CD4-positive, alpha-beta T cell treated with Interleukin-4 for 1 hour (primary cell): Measurements from ENCODE around the gene BTBD9.

Experiments used
- DNase-seq, 2 donors: peaks; one replicate each; pipeline ENCODE4 v3.0.0-alpha.2; 2020 to 2022

BTBD9 gene

GRCh38 chr6:38552121-38552520, 87.6 kb downstream of the BTBD9 start:
- DNase-seq = peak in 1 of 2 donors; percentile 14

- DNase-seq = no peak
These were observed 89.9 kb downstream of the BTBD9 start for GRCh38 chr6:38549795-38550194.

DNA sequence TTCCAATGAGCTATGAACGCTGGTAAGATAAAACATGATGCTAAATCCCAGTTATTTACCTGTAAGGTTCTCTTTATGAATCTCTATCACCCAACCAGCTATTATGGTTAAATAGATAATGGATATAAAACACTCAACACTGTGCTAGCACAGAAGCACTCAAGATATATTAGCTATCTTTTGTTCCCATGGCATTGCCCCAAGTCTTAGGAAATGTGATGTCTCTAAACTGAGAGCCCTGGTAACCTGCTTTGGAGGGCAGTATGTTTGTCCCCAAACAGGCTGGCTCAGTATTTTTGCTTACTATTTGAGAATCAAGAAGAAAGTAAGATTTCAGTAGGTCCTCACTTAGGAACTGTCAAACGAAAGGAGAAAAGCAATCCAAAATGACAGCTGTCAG, 90.5 kb downstream of the BTBD9 start:
- no peak for DNase-seq

DNA sequence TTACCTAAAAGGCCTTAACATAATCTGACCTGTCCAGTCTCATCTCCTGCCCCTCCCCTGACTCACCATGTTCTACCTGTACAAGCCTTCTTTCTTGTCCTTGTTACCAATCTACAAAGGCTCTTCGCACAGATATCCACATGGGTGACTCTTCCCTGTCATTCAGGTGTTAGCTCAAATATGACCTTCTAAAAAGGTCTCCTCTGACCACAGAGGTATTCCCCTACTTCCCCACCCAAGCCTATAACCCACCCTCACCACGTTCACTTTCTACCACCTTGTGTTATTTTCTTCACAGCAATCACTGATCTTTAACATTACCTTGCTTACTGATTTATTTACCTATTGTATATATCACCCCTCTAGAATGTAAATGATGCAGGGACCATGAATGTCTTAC, 96.7 kb downstream of the BTBD9 start:
- no peak for DNase-seq

DNA sequence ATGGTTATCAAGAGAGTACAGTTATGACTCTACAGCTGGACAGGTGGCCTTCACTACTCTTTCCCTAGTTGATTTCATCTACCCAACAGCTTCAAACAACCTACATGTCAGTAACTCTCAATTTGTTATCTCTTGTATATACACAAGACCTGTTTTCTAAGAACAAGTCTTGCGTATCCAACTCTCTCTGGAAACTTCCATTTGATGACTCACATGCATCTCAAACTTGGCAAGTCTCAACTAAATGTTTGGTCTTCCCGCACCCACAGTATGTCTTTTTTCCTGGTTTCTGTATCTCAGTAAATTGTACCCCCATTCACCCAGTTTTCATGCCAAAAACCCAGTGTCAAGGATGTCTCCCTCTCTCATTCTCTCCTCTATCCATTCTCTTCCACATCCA, 97.7 kb downstream of the BTBD9 start:
- no peak for DNase-seq

DNA sequence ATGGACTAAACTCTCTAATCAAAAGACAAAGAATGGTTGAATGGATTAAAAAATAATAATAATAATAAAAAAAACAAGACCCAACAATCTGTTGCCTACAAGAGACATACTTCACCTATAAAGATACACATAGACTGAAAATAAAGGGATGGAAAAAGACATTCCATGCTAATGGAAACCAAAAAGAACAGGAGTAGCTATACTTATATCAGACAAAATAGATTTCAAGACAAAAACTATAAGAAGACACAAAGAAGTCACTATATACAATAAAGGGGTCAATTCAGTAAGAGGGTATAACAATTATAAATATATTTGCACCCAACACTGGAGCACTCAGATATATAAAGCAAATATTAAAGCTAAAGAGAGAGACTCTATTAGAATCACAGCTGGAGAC, 106.7 kb downstream of the BTBD9 start:
- DNase-seq = no peak

- DNase-seq = no peak
These were observed 108.6 kb downstream of the BTBD9 start for GRCh38 chr6:38531134-38531533.

- DNase-seq = no peak
These were observed 111.3 kb downstream of the BTBD9 start for GRCh38 chr6:38528196-38528965.

DNA sequence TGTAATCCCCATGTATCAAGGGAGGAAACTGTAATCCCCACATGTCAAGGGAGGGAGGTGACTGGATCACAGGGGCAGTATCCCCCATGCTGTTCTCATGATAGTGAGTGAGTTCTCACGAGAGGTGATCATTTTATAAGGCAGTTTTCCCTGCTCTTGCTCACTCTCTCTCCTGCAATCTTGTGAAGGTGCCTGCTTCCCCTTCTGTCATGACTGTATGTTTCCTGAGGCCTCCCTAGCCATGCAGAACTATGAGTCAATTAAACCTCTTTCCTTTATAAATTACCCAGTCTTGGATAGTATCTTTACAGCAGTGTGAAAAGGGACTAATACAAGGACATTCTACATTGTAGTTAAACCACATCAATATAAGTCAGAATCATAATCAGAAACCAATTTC, 112.4 kb downstream of the BTBD9 start:
- no peak for DNase-seq

- no peak for DNase-seq
These were observed 113.8 kb downstream of the BTBD9 start for GRCh38 chr6:38525888-38526287.

DNA sequence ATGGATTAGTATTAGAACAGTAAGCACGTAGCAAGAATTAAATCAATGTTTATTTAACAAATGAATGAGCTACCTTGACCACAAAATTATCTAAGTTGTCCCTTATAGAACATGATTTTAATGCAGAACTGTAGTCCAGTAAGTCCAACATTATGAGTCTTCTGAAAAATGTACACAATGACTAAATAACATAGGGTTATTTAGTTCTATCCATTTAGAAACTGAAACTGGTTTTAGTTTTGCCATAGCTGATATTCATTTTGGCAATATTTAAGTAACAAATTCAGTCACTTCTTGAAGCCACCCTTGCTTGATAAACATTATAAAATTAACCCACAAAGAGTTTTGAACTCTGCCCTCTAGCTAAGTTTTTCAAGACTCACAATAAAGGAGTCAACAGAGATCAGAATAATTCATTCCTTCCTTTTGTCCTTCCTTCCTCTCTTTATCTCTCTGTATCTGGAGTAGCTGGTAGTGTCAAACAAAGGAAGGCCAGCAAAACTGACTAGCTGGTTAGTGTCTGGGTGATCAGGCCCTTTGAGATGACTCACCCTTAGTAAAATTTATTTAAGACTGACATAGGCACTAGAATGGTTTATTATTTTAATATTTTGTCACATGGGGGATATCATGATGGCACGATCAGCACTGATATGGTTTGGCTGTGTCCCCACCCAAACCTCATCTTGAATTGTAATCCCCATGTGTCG, 115.1 kb downstream of the BTBD9 start:
- DNase-seq = no peak

DNA sequence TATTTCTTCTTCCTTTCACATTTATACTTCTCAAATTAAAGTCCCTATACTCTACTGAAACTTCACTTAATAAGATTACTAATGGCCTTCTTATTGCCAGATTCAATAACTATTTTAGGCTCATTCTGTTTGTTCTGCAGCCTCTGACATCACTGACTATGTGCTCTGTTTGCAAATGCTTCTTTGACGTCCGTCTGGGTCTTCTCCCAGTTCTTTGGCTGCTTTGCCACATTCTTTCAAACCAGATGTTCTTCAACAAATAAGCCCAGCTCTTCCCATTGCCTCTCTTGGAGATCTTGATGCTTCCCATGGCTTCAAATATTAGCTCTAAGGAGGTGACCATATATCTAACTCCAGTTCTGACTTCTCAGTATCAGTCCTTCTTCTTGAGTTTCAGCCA, 117.4 kb downstream of the BTBD9 start:
- no peak for DNase-seq

DNA sequence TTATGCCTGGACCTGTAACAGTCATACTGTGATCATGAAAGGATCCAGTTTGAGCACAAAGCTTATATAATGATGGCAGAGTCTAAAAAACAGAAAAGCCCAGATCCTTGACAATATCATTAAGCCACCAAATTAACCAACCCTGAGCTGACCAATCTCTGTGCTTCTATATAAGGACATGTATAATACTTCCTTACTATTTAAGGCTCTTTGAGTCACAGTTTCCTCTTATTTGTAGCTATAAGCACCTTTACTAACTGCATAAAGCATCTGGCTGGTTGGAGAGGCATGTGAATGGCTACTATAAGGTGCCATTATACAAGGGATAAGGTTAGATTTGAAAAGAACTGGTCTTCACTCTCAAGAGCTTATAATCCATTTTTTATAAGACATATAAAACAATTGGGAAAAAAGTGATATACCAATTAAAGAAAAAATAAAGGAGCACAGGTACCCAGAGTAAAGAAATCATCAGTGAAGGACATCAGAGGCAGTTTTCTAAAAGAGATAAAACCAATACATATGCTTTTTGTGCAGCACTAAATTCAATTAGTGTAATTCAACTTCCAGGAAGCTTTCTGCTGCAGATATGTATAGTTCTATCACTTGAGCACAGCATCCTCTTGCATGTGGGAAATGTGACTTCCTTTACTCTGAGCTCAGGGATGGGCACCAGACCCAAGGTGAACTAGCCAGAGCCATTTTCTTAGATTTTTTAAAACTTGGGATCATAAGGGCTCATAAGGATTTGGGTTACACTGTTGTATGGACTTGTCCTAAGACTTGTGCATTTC, 121.0 kb downstream of the BTBD9 start:
- DNase-seq = no peak

- no peak for DNase-seq
These were observed 122.7 kb downstream of the BTBD9 start for GRCh38 chr6:38517005-38517404.

GRCh38 chr6:38514399-38514798, 125.3 kb downstream of the BTBD9 start:
- DNase-seq = no peak

DNA sequence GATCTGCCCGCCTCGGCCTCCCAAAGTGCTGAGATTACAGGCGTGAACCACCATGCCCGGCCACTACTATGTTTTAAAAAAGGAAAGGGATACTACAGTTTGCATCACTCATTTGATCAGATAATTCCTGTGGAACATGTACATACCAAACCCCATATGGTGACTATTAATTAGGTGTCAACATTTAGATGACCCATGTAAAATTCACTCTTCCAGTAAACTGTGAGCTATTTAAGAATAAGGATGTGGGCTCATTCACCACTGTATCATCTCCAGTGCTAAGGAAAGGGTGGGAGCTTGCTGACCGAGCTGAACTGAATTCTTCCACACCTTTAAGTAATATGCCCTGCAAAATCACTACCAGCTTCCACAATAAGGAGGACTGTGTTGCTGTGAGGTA, 127.5 kb downstream of the BTBD9 start:
- DNase-seq = no peak

GRCh38 chr6:38510205-38510604, 129.5 kb downstream of the BTBD9 start:
- no peak for DNase-seq

DNA sequence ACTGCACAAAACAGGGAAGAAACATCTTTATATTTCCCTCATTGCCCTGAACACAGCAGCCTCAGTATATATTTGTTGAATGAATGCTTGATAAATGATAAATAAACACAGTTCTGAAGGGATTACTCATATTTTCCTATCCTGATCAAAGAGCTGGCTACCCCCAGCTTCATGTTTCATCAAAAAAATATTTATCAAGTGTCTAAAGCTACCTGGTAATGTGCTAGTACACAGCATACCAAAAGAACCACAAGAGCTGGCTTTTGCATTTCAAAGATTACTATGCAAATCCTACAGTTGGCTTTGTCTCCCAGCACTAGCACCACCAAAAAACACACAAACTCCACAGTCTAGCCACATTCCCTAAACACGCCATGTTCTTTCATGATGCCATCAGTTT, 130.0 kb downstream of the BTBD9 start:
- no peak for DNase-seq

DNA sequence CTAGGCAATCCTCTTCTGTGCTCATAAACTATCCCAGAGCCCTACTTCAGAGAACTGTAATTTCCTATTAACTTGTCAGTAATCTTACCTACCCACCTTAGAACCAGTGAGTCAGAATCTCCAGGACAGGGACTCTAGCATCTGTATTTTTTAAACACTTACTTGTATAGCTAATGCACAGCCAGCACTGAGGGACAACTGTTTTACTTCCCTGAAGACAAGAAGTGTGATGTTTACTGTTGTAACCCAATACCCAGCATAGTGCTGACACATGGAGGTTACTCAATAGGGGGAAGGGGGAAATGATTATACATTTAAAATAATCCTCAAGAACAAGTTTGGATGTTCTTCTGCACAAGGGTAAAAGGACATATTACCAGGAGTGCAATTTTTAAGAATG, 130.8 kb downstream of the BTBD9 start:
- DNase-seq = no peak

DNA sequence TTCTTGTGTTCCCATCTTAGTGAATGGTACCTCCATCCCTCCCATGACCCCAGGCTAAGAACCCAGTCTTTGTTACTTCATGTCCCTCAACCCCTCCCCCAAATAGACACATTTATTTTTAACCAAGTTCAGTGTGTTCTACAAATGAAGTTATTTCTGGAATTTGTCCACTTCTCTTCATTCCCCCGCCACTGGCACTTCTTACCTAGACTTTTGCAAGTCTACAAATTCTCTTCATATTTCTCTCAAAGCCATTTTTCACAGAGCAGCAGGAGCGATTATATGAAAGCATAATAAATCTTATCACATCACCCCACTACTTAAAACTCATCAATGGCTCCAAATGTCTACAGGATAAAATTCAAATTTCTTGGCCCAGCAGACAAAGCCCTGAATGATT, 131.4 kb downstream of the BTBD9 start:
- no peak for DNase-seq

- no peak for DNase-seq
These were observed 132.6 kb downstream of the BTBD9 start for GRCh38 chr6:38507173-38507572.

DNA sequence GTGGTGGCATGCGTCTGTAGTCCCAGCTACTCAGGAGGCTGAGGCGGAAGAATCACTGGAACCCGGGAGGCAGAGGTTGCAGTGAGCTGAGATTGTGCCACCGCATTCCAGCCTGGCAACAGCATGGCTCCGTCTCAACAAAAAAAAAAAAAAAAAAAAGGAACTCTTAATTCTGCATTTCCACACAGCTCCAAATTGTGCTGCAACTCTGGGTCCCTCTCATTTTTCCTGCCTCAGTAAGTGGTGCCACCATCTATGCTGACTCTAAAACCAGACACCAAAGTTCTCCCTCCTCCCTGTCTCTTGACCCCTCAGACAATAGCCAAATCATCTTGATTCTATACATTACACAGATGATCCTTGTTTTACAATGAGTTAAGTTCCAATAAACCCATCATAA, 133.9 kb downstream of the BTBD9 start:
- no peak for DNase-seq

DNA sequence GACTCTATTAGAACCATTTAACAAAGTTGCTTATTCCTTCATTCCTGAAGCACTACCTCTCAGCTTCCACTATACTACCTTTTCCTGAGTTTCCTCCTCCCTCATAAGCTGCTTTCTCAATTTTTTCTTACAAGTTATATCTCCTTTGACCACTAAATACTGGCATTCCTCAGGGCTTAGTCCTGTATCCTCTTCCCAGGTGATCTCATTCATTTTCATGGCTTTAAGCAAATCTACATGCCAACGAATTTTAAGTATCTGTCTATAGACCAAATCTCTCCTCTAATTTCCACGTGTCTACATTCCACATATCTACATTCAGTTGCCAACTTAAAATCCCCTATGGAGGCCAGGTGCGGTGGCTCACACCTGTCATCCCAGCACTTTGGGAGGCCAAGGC, 134.7 kb downstream of the BTBD9 start:
- no peak for DNase-seq
